ENCODE results near the gene KATNB1. TPM values are rescaled to one million over a fixed set of nuclear protein-coding genes. Genes with fewer than 3 reads are reported as not detected.

KATNB1 gene
- total RNA-seq, 2 experiments from 2014 or later: 37.4 to 43.5 TPM

DNA sequence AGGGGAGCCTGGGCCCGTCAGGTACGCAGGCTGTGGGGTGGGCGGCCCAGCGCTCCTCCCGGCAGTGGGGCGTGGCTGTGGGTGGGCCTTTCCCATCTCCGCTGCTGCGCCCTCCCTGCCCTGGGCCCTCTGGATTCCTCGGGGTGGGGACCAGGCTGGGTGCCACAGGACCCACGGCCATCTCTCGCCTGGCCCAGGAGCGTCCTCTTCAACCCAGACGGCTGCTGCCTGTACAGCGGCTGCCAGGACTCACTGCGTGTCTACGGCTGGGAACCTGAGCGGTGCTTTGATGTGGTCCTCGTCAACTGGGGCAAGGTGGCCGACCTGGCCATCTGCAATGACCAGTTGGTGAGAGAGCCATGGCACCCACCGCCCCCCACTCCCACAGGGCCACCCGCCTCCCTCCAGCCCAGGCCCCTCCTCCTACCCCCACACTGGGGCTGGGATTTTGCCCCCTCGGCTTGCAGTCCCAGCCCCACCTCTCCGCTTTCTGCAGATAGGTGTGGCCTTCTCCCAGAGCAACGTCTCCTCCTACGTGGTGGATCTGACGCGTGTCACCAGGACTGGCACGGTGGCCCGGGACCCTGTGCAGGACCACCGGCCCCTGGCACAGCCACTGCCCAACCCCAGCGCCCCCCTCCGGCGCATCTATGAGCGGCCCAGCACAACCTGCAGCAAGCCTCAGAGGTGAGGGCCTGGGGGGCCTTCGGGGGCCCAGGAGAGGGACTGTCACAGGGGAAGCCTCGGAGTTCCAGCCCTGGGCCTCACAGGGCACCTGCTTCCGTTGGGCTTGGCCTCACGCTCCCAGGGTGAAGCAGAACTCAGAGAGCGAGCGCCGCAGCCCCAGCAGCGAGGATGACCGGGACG is 17.2 kb downstream of the KATNB1 start:
- Histone ChIP-seq H3K4me3 (ENCODE audit: low read depth, low read length, poor library complexity, severe bottlenecking) (no peak overlapping the region), H3K4me2 (ENCODE audit: low read length) (no peak overlapping the region), H3K9me2 (ENCODE audit: insufficient read depth, low read length) (no peaks in the 10 kb centered on the region), H3K27ac (ENCODE audit: low read depth, low read length, poor library complexity, severe bottlenecking) (no peak overlapping the region), H3K9me3 (ENCODE audit: low read length) (no peaks in the 10 kb centered on the region), H3K4me1 (ENCODE audit: insufficient read depth, low read length, poor library complexity, severe bottlenecking) (no peaks in the 10 kb centered on the region), H3K79me2 (ENCODE audit: insufficient read depth, low read depth, low read length) (no peaks in the 10 kb centered on the region), H3K36me3 (ENCODE audit: insufficient read depth, low read length) (peaks cover 8% of the 10 kb centered on the region; the same call in 1 of the 2 replicates), H4K20me1 (ENCODE audit: insufficient read depth, low read length) (no peaks in the 10 kb centered on the region), H2AFZ (ENCODE audit: low read length) (no peak overlapping the region)
- TF ChIP-seq, protein P1, sequence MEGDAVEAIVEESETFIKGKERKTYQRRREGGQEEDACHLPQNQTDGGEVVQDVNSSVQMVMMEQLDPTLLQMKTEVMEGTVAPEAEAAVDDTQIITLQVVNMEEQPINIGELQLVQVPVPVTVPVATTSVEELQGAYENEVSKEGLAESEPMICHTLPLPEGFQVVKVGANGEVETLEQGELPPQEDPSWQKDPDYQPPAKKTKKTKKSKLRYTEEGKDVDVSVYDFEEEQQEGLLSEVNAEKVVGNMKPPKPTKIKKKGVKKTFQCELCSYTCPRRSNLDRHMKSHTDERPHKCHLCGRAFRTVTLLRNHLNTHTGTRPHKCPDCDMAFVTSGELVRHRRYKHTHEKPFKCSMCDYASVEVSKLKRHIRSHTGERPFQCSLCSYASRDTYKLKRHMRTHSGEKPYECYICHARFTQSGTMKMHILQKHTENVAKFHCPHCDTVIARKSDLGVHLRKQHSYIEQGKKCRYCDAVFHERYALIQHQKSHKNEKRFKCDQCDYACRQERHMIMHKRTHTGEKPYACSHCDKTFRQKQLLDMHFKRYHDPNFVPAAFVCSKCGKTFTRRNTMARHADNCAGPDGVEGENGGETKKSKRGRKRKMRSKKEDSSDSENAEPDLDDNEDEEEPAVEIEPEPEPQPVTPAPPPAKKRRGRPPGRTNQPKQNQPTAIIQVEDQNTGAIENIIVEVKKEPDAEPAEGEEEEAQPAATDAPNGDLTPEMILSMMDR (conservative IDR thresholded peaks at IDR 0.05; ENCODE audit: low read length): no peak
- TF ChIP-seq EZH2phosphoT487 (IDR thresholded peaks at IDR 0.05; ENCODE audit: borderline replicate concordance, low read depth, low read length): no peak
- POLR2A ChIA-PET: no interaction called here
- intact Hi-C loops (cut with micrococcal nuclease; ENCODE audit: unreplicated experiment): no loop called here
- BruUV-seq (replicated peaks): no TSS peak
- no peak for DNase-seq (ENCODE audit: low spot score)
- CTCF ChIA-PET (ENCODE audit: unreplicated experiment): no interaction called here

DNA sequence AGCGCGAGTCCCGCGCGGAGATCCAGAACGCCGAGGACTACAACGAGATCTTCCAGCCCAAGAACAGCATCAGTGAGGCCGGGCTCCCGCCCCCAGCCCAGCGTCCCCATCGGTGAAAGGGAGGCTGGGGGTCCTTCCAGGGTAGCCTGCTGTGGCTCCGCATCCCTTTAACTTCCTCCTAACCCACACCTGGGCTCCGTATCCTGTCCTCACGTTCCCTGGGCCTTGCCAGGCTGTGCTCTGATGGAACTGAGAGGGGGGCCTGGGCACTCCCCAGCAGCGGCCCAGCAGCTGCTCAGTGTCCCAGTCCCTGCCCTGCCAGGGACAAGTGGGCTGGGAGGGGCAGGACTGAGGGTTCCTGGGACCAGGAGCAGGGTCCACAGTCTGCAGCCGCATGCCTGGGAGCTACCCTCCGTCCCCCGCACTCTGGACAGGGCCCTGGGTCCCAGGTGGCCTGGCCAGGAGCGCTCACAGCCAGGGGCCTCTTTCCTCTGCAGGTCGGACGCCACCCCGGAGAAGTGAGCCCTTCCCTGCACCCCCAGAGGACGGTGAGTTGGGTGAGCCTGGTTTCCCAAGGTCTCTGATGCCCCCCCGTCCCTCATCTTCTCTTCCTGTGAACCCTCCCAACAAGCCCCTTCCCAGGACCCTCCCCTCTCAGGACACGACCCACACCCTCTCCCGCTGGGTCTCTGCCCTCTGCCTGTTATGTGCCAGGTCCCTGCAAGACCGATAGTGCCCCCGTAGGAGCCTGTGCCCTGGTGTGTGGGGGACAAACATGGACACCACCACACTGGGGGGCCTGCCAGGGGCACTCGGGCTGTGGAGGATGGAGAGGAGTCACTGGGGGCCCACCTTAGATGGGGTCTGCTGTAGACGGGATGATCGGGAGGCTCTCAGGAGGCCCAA is 18.1 kb downstream of the KATNB1 start:
- H3K4me2 ChIP-seq (ENCODE audit: low read length): no peak overlapping the region
- no peak overlapping the region for H3K4me3 ChIP-seq (ENCODE audit: low read depth, low read length, poor library complexity, severe bottlenecking)
- peaks cover 8% of the 10 kb centered on the region; the same call in 1 of the 2 replicates for H3K36me3 ChIP-seq (ENCODE audit: insufficient read depth, low read length)
- ChIA-PET CTCF (ENCODE audit: unreplicated experiment) (no interaction called here), POLR2A (no interaction called here)
- H3K9me2 ChIP-seq (ENCODE audit: insufficient read depth, low read length): no peaks in the 10 kb centered on the region
- no peaks in the 10 kb centered on the region for H3K9me3 ChIP-seq (ENCODE audit: low read length)
- H3K4me1 ChIP-seq (ENCODE audit: insufficient read depth, low read length, poor library complexity, severe bottlenecking): no peaks in the 10 kb centered on the region
- H4K20me1 ChIP-seq (ENCODE audit: insufficient read depth, low read length): no peaks in the 10 kb centered on the region
- TF ChIP-seq, protein P1 (conservative IDR thresholded peaks at IDR 0.05; ENCODE audit: low read length): no peak
- no peak for TF ChIP-seq EZH2phosphoT487 (IDR thresholded peaks at IDR 0.05; ENCODE audit: borderline replicate concordance, low read depth, low read length)
- intact Hi-C loops (cut with micrococcal nuclease; ENCODE audit: unreplicated experiment): no loop called here
- no peak overlapping the region for H2AFZ ChIP-seq (ENCODE audit: low read length)
- no TSS peak for BruUV-seq (replicated peaks)
- no peak for DNase-seq (ENCODE audit: low spot score)
- no peaks in the 10 kb centered on the region for H3K79me2 ChIP-seq (ENCODE audit: insufficient read depth, low read depth, low read length)
- H3K27ac ChIP-seq (ENCODE audit: low read depth, low read length, poor library complexity, severe bottlenecking): no peak overlapping the region

Data from OCI-LY7 (cell line).